Measurements from ENCODE around the gene ME1.
A peak's percentile ranks its signal among the peaks of the same experiment; 100 is the strongest.
"Not testable (repeated sequence)": the region's sequence is repeated elsewhere in the genome, so short reads cannot be mapped to it uniquely, and the experiment has no call there.

ME1 gene

DNA sequence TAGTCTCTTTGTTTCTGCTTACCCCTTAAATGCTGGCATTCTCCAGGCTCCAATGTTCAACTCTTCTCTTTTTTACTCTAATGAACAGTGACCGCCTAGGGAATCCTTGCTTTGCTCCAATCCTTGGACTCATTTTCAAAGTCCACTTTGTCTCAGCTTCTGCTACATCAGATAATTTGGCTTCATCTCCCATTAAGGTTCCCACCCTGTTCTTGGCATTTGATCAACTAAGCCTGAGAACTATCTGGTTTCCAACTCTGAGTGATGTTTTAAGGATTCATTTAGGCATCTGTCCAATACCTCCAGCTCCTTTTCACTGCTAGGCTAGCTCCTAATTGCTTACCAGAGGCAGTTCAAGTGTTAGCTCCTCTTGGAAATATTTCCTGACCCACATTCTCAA lies 64.9 kb downstream of the ME1 start:
- TF ChIP-seq, protein P1, sequence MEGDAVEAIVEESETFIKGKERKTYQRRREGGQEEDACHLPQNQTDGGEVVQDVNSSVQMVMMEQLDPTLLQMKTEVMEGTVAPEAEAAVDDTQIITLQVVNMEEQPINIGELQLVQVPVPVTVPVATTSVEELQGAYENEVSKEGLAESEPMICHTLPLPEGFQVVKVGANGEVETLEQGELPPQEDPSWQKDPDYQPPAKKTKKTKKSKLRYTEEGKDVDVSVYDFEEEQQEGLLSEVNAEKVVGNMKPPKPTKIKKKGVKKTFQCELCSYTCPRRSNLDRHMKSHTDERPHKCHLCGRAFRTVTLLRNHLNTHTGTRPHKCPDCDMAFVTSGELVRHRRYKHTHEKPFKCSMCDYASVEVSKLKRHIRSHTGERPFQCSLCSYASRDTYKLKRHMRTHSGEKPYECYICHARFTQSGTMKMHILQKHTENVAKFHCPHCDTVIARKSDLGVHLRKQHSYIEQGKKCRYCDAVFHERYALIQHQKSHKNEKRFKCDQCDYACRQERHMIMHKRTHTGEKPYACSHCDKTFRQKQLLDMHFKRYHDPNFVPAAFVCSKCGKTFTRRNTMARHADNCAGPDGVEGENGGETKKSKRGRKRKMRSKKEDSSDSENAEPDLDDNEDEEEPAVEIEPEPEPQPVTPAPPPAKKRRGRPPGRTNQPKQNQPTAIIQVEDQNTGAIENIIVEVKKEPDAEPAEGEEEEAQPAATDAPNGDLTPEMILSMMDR (conservative IDR thresholded peaks at IDR 0.05; ENCODE audit: low read depth, low read length), result no peak
- peak; percentile 83 for DNase-seq (ENCODE audit: low read depth)
- H3K4me3 ChIP-seq (ENCODE audit: low read depth, low read length), result no peak overlapping the region

- H3K4me3 ChIP-seq (ENCODE audit: low read depth, low read length); DNase-seq (ENCODE audit: low read depth): not testable (repeated sequence)
These were observed 68.5 kb downstream of the ME1 start for GRCh38 chr6:83362349-83362748.

GRCh38 chr6:83359638-83360037 lies 71.2 kb downstream of the ME1 start:
- TF ChIP-seq, protein P1 (conservative IDR thresholded peaks at IDR 0.05; ENCODE audit: low read depth, low read length), result no peak
- DNase-seq (ENCODE audit: low read depth), result no peak
- no peak overlapping the region for H3K4me3 ChIP-seq (ENCODE audit: low read depth, low read length)

GRCh38 chr6:83354747-83355146 lies 76.1 kb downstream of the ME1 start:
- TF ChIP-seq, protein P1 (conservative IDR thresholded peaks at IDR 0.05; ENCODE audit: low read depth, low read length), result no peak
- no peak overlapping the region for H3K4me3 ChIP-seq (ENCODE audit: low read depth, low read length)
- DNase-seq (ENCODE audit: low read depth), result no peak

DNA sequence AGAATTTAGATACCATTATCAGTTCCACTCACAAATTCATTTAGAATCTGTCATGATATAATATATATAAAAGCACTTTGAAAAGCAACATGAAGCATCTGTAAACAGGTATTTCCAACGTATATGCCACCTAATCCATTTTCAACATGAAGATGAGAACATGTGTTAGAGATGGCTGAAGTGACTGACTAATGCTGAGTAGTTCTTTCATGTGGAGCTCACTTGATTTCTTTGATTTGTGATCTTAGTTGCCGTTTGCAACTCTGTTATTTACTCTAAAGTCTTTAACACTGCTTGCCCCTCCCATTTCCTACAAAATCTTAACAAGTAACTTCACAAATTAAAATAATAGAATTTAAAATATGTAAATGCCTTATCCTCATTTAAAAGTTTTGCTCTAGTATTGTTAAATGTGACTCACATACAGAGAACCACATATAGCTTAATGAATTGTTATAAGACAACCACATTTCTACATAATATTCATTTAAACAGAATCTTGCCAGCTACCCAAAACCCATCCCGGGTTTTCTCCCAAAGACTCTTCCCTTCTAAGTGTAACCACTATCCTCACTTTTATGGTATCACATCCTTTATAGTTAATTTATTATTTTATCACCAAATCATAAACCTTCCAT lies 78.3 kb downstream of the ME1 start:
- no peak overlapping the region for H3K4me3 ChIP-seq (ENCODE audit: low read depth, low read length)
- DNase-seq (ENCODE audit: low read depth), result no peak
- TF ChIP-seq, protein P1 (conservative IDR thresholded peaks at IDR 0.05; ENCODE audit: low read depth, low read length), result no peak

DNA sequence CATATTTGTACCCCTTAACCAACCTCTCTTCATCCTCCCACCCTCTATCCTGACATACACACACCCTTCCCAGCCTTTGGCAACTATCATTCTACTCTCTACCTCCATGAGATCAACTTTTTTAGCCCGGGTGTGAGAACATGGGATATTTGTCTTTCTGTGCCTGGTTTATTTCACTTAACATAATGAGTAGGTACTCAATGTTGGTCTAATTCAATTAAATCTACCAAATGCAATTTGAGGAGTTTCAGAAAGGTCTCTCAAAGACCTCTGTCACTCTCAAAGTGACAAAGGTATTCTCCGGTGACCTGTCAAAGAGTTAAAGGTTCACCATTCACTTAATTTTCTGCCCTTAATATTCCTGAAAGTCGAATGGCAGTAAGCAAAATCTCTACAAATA lies 87.7 kb downstream of the ME1 start:
- TF ChIP-seq, protein P1 (conservative IDR thresholded peaks at IDR 0.05; ENCODE audit: low read depth, low read length), result no peak
- H3K4me3 ChIP-seq (ENCODE audit: low read depth, low read length), result no peak overlapping the region
- no peak for DNase-seq (ENCODE audit: low read depth)

DNA sequence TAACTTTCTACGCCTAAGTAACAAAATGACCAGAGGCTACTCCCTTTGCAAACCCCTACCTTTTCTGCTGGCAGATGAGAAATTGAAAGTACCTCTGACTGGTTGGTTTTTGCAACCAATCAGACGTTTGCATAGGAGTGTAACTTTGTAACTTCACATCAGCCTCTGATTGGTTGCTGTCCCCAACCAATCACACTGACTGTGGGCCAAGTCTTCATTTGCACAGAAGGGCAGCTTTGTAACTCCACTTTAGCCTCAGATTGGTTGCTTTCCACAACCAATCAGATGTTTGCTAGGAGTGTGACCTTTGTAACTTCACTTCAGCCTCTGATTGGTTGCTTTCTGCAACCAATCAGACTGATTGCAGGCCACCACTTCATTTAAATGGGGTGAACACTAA lies 89.1 kb downstream of the ME1 start:
- no peak for DNase-seq (ENCODE audit: low read depth)
- H3K4me3 ChIP-seq (ENCODE audit: low read depth, low read length), result no peak overlapping the region
- TF ChIP-seq, protein P1 (conservative IDR thresholded peaks at IDR 0.05; ENCODE audit: low read depth, low read length), result no peak

DNA sequence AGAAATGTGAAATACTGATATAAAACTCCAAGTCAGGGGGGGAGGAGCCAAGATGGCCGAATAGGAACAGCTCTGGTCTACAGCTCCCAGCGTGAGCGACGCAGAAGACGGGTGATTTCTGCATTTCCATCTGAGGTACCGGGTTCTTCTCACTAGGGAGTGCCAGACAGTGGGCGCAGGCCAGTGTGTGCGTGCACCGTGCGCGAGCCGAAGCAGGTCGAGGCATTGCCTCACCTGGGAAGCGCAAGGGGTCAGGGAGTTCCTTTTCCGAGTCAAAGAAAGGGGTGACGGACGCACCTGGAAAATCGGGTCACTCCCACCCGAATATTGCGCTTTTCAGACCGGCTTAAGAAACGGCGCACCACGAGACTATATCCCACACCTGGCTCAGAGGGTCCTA lies 96.9 kb downstream of the ME1 start:
- DNase-seq (ENCODE audit: low read depth); H3K4me3 ChIP-seq (ENCODE audit: low read depth, low read length): not testable (repeated sequence)

All from choroid plexus epithelial cell (primary cell).